CD4-positive, alpha-beta T cell treated with Interleukin-17A for 1 hour (primary cell): ENCODE results near the gene CACNB1.
"Not testable (repeated sequence)": the region's sequence is repeated elsewhere in the genome, so short reads cannot be mapped to it uniquely, and the experiment has no call there.

Source experiments
- DNase-seq: peaks from one replicate; pipeline ENCODE4 v3.0.0-alpha.2; 2020

Gene CACNB1

DNA sequence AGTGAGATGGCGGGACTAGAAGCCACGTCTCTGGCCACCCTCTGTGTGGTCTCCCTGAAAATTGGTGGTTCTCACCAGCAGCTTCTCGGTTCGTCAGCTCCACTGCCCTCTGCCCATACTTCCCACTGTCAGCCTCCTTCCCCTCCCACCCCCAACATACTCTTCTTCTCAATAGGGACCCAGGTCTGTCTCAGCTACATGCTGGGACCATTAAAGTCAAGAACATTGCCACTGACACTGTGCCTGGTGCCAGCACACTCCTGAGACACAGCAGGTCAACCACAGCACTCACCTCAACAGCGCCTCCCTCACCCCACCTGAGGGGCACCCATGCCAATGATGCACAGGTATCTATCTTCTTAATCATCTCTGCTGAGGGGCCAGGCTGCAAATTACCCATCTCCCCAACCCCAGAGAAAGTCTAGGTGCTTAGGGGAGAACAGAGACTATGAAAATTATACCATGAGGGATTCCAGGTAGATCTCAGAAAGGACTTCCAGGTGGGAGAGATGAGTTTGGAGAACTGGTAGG lies 47.3 kb downstream of the CACNB1 start:
- DNase-seq, result no peak

- DNase-seq, result no peak
Observed at GRCh38 chr17:39147221-39148185, 50.0 kb downstream of the CACNB1 start.

- DNase-seq, result no peak
Observed at GRCh38 chr17:39146273-39146672, 51.2 kb downstream of the CACNB1 start.

DNA sequence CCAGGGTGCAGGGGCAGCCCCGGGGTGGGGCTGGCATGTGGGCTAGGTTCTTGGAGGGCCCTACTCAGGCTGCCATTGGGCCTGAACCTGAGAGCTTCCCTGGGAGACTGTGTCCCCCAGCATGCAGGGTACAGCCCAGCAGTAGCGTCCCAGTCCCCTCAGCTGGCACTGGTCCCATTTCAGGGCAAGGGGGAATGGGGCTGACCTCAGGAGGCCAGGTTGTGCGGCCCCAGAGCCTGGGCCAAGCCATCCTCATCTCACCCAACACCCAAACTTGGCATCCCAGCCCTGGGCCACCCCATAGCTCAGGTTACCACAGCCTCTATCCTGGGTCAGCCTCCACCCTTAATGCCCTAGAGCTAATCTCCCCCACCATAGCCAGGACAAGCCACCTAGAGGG lies 52.3 kb downstream of the CACNB1 start:
- no peak for DNase-seq

DNA sequence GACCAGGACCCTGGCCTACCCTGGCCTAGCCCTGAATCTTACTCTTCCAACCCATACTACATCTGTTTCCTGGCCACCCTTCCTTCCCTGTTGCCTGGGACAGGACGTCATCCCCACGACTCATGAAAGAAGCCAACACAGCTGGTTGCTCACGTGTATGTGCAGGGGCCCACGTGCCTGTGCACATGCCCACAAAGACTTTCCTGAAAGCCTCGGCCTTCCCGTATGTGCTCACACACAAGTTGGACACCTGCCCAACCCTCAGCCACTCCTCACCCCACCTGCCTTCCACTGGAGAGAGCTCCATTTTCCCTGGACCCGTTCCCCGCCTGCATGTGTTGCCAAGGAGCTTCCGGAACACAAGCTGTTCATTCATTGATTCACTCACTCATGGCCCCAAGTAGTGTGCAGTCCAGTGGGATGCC lies 53.0 kb downstream of the CACNB1 start:
- no peak for DNase-seq

GRCh38 chr17:39143552-39144093 lies 53.8 kb downstream of the CACNB1 start:
- DNase-seq, result no peak

GRCh38 chr17:39141915-39142664 lies 55.4 kb downstream of the CACNB1 start:
- DNase-seq, result no peak

GRCh38 chr17:39141294-39141693 lies 56.2 kb downstream of the CACNB1 start:
- DNase-seq, result no peak

DNA sequence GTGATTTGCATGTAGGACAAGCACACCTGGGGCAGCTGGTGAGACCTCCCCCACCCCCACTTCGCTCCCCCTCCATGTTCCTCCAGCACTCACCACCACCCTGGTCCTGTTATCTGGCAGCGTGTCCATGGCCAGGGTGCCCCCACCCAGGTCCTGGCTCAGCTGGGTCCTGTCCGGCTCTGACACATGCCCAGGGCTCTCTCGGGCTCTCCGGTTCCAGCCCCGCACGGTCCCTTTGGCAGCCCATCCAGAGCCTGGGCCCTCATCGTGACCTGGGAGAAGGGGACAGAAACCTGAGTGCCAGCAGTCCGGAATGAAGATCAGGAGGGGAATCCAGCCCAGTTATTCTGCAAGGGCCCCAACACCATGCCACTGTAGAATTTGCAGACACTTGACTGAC lies 57.9 kb downstream of the CACNB1 start:
- no peak for DNase-seq

DNA sequence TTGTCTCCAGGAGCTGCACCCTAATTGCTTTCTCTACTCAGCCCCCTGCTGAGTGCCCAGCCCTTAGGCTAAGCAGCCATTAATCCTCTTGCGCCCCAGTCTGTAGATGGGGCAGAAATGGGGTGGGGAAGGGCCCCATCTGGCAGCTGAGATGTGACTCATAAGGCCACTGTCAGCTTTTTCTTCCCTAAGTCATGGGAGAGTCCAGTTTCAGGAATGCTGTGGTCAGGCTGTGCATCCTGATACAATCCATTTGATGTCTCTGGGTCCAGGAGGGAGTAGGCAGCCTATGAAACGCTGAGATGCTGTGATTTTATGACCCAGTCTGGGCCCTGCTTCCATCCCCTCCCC lies 58.3 kb downstream of the CACNB1 start:
- DNase-seq, result no peak

DNA sequence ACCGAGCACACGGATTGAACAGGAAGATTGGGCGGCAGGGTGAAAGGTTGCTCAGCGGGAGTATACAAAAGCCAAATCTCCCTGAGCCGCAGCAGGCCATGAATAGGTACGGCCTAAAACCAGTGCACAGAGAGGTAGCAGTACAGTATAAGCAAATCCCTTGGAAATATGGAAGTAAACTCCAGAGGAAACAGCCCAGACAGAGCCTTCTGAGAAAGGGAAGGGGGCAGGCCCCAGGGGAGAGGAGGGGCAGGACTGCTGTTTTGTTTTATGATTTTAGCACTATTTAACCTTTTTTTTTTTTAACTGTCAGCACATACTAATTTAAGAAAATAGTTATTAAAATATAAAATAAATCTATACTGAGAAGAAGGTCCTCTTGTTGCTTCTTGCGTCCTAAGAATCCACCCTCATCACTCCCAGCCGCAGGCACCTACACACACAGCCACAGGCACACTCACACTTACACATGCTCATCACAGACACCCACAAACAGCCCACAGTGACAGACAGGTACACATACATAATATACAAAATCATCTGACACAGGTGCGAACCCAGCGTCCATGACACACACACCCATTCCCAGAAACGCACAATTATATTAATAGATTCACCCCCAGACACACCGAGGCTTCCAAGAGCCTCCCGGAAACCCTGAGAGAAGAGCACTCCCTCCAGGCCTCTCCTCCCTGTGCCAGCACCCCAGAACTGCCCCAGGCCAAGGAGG lies 58.9 kb downstream of the CACNB1 start:
- DNase-seq, result no peak

DNA sequence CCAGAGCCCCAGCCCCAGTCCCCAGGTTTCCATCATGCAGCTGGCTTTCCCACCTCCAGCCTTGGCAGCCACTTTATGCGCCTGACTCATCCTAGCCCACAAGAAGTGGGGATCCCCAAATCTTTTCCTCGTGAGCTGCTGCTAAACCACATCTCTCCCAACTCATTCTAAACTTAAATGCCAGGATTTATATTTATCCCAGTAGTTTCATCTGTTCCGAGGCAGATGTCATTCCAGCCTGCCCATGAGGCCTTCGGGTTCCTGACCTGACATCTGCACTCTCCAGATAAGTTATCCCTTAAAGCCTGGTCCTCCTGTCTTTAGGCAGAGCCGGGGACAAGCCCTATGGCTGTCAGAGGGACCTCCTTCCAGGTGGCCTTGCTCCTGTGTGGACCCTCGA lies 62.6 kb downstream of the CACNB1 start:
- no peak for DNase-seq

- DNase-seq, result no peak
Observed at GRCh38 chr17:39132192-39132610, 65.3 kb downstream of the CACNB1 start.

DNA sequence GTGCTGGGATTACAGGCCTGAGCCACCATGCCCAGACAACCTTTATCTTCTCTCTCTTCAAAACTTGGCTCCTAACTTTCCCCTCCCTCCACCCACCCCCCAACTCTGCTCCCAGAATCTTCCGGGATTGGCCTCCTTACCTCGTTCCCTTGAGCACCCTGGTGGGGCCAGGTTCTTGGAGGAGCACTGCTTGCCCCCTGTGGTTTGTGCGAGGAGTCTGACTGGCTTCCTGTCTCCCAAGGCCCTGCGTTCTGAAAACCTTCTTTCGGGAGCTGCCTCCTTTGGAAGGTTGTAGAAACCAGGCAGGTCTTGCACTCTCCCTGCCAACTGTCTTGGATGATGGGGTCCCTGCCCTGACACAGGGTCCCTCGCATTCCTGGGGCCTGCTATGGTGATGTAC lies 65.9 kb downstream of the CACNB1 start:
- no peak for DNase-seq

- no peak for DNase-seq
Observed at GRCh38 chr17:39130205-39130604, 67.3 kb downstream of the CACNB1 start.

- not testable (repeated sequence) for DNase-seq
Observed at GRCh38 chr17:39129544-39129943, 67.9 kb downstream of the CACNB1 start.

- DNase-seq, result no peak
Observed at GRCh38 chr17:39126436-39126835, 71.0 kb downstream of the CACNB1 start.

- no peak for DNase-seq
Observed at GRCh38 chr17:39125143-39125875, 72.2 kb downstream of the CACNB1 start.

DNA sequence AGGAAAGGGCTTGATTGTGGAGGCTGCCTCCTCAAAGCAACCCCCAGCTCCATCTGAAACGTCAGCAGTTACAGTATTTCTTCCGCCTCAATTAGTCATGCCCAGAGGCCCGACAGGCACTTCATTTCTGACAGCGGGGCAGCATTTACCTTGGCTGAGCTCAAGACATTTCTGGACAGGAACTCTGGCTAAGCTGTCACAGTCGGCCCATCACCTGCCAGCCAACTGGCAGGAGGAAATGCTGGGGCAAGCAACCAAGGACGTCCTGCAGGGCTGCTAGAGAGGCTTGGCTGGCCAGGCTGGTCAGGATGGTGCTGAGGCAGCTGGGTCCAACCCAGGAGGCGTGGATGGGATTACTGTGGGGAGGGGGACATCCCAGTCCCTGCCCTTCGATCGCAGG lies 73.8 kb downstream of the CACNB1 start:
- DNase-seq, result no peak
